Measurements from ENCODE around the gene TRPM2.

DNA sequence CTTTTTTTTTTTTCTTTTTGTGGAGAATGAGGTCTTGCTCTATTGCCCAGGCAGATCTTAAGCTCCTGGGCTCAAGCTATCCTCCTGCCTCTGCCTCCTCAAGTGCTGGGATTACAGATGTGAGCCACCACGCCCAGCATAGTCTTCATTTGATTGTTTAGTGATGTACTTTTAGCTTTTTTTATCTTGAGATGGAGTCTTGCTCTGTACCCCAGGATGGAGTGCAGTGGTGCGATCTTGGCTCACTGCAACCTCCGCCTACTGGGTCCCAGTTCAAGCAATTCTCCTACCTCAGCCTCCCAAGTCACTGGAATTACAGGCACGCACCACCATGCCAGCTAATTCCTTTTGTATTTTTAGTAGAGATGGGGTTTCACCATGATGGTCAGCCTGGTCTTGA lies 77.9 kb downstream of the TRPM2 start:
- TF ChIP-seq, protein P1, sequence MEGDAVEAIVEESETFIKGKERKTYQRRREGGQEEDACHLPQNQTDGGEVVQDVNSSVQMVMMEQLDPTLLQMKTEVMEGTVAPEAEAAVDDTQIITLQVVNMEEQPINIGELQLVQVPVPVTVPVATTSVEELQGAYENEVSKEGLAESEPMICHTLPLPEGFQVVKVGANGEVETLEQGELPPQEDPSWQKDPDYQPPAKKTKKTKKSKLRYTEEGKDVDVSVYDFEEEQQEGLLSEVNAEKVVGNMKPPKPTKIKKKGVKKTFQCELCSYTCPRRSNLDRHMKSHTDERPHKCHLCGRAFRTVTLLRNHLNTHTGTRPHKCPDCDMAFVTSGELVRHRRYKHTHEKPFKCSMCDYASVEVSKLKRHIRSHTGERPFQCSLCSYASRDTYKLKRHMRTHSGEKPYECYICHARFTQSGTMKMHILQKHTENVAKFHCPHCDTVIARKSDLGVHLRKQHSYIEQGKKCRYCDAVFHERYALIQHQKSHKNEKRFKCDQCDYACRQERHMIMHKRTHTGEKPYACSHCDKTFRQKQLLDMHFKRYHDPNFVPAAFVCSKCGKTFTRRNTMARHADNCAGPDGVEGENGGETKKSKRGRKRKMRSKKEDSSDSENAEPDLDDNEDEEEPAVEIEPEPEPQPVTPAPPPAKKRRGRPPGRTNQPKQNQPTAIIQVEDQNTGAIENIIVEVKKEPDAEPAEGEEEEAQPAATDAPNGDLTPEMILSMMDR (conservative IDR thresholded peaks at IDR 0.05): no peak
- TF ChIP-seq EZH2 (IDR thresholded peaks at IDR 0.05; ENCODE audit: low read depth): no peak
